ENCODE measurements around the gene C11orf52. TPM values are rescaled to one million over a fixed set of nuclear protein-coding genes. Genes with fewer than 3 reads are reported as not detected.

The C11orf52 gene
- total and polyA plus RNA-seq, 2 of the 13 experiments (the other 11 are each of a cell fraction or from before 2014, with no cell fraction given), result 7.4 to 11.0 TPM

- no peak for TF ChIP-seq PRDM10 (CRISPR knock-in tag; IDR thresholded peaks at IDR 0.05; ENCODE audit: low read depth)
- TF ChIP-seq PHF21A (CRISPR knock-in tag; IDR thresholded peaks at IDR 0.05), result peak; percentile 41; the same call in 1 of the 2 replicates
- peak; percentile 82 for TF ChIP-seq ZNF652 (CRISPR knock-in tag; IDR thresholded peaks at IDR 0.05; ENCODE audit: borderline replicate concordance, low read depth)
- no peak for TF ChIP-seq ZNF350 (CRISPR knock-in tag; IDR thresholded peaks at IDR 0.05; ENCODE audit: borderline replicate concordance, low read depth)
- no peak for TF ChIP-seq NR2F1 (CRISPR knock-in tag; IDR thresholded peaks at IDR 0.05)
- TF ChIP-seq ZNF10 (CRISPR knock-in tag; IDR thresholded peaks at IDR 0.05; ENCODE audit: borderline replicate concordance, low read depth), result no peak
- TF ChIP-seq ATF4 (CRISPR knock-in tag; IDR thresholded peaks at IDR 0.05), result no peak
- no peak for TF ChIP-seq KMT2B (CRISPR knock-in tag; IDR thresholded peaks at IDR 0.05)
Measured at GRCh38 chr11:111923351-111923788, 4.7 kb downstream of the C11orf52 start (continued).

- intact Hi-C loops (cut with micrococcal nuclease; ENCODE audit: unreplicated experiment) (no loop called here), in situ Hi-C loops (cut with HindIII; ENCODE audit: extremely low pct_ligation_motif_present, low pct_unique_long_range_greater_than_20kb) (no loop called here)
- ChIA-PET CTCF (ENCODE audit: low intra/inter-chr PET ratio, low total read pairs) (no interaction called here), POLR2A (interaction anchor here (0.7 to 1.9 kb wide), 4 partner anchors 10 to 58 kb away, joined by 3 to 9 read pairs (median 4); partner anchors contain the start of genes DIXDC1 and FDXACB1)
- no peaks in the 10 kb centered on the region for H3K27me3 ChIP-seq (ENCODE audit: control insufficient read depth in 1 of 2, insufficient read depth in 2 of 2, low read length in 2 of 2)
- peaks cover 90% of the 10 kb centered on the region for H3K4me1 ChIP-seq (ENCODE audit: insufficient read depth, low read length)
- H3K27ac ChIP-seq (ENCODE audit: extremely low read length, insufficient read depth, low read length), result peak overlapping the region; percentile 92
- H3K4me2 ChIP-seq (ENCODE audit: low read depth, low read length), result peak overlapping the region; percentile 78
- no peak overlapping the region for H2AFZ ChIP-seq (ENCODE audit: low read length)
- FAIRE-seq (no peak), ATAC-seq (no peak), DNase-seq (ENCODE audit: low spot score) (no peak)
- no peaks in the 10 kb centered on the region for H3K79me2 ChIP-seq (ENCODE audit: insufficient read depth, low read length)
- H3K36me3 ChIP-seq (replicated peaks in 1 of 2; ENCODE audit: control insufficient read depth in 1 of 2, insufficient read depth in 2 of 2, low read length in 2 of 2), result no peaks in the 10 kb centered on the region
- H3K9ac ChIP-seq (ENCODE audit: insufficient read depth, low read depth, low read length), result peak overlapping the region; percentile 72
- BruUV-seq (replicated peaks), result no TSS peak
- no peaks in the 10 kb centered on the region for H3K9me3 ChIP-seq (ENCODE audit: low read length)
- TF ChIP-seq TEAD3 (CRISPR knock-in tag; optimal IDR thresholded peaks at IDR 0.05; ENCODE audit: borderline replicate concordance) (peak; percentile 13), FOSL2 (CRISPR knock-in tag; IDR thresholded peaks at IDR 0.05) (no peak)
- no peaks in the 10 kb centered on the region for H4K20me1 ChIP-seq (ENCODE audit: insufficient read depth, low read length)
- H3K4me3 ChIP-seq (replicated peaks in 1 of 3; ENCODE audit: insufficient read depth in 1 of 3, low read depth in 2 of 3, low read length in 3 of 3), result peak overlapping the region in 2 of 3 experiments; percentile 49 to 57; a peak in 2 of 6 replicates
Measured at GRCh38 chr11:111923951-111924350, 5.2 kb downstream of the C11orf52 start.
